LNCAP (cell line): Measurements from ENCODE around the gene MAP4K5.

Experiments
- TF ChIP-seq, protein P1 (sequence below): fragments of 450-650 bp; IDR thresholded peaks from 2 replicates; pipeline ENCODE4 v1.5.1; 2017; ENCODE audit warnings: mild to moderate bottlenecking

Gene MAP4K5

GRCh38 chr14:50425105-50425504 lies 107.3 kb downstream of the MAP4K5 start:
- TF ChIP-seq, protein P1, sequence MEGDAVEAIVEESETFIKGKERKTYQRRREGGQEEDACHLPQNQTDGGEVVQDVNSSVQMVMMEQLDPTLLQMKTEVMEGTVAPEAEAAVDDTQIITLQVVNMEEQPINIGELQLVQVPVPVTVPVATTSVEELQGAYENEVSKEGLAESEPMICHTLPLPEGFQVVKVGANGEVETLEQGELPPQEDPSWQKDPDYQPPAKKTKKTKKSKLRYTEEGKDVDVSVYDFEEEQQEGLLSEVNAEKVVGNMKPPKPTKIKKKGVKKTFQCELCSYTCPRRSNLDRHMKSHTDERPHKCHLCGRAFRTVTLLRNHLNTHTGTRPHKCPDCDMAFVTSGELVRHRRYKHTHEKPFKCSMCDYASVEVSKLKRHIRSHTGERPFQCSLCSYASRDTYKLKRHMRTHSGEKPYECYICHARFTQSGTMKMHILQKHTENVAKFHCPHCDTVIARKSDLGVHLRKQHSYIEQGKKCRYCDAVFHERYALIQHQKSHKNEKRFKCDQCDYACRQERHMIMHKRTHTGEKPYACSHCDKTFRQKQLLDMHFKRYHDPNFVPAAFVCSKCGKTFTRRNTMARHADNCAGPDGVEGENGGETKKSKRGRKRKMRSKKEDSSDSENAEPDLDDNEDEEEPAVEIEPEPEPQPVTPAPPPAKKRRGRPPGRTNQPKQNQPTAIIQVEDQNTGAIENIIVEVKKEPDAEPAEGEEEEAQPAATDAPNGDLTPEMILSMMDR, result no peak

DNA sequence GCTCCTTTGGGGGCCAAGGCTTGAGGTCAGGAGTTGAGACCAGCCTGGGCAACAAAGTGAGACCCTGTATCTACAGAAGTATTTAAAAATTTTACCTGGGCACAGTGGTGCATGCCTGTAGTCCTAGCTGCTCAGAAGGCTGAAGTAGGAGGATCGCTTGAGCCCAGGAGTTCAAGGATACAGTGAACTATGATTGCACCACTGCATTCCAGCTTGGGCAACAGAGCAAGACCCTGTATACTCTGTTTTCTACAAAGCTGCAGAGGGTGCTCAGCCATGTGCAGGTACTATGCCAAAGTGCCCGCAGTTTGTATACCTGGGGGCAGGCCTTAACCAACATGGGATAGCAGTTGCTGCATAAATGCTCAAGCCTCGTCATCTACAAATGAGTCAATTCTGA lies 108.8 kb downstream of the MAP4K5 start:
- TF ChIP-seq, protein P1, result no peak

DNA sequence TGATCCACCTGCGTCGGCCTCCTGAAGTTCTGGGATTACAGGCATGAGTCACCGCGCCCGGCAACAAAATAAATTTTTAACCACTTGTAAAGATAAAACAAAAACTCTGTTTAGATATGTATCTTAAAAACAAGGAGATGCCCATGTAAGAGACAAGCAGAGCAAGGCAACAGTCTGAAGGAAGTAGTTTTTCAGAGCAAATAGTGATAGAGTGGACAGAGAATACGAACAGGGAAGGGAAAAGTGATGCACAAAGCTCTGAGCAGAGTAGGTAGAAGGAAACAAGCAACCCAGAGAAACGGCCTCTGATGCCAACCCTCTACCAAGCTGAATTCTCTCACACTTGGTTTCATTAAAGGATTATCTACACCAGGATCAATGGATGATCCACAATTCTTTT lies 110.9 kb downstream of the MAP4K5 start:
- TF ChIP-seq, protein P1, result no peak

GRCh38 chr14:50417853-50418252 lies 114.5 kb downstream of the MAP4K5 start:
- TF ChIP-seq, protein P1, result no peak

GRCh38 chr14:50410921-50411320 lies 121.4 kb downstream of the MAP4K5 start:
- TF ChIP-seq, protein P1, result no peak

DNA sequence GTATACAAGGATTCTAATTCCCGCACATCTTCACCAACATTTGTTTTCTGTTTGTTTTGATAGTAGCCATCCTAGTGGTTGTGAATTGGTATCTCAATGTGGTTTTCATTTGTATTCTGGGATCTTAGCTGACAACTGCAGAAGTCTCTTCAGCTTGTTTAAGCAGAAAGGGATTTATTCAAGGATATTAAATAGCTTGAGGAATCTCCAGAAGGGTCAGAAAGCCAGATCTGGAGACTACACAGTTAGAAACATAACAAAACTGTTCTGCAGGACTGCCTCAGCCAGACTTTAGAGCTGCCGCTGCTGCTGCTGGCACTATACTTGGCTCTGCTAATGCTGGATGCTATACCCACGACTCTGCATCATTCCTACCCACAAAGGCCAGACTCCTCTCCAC lies 122.3 kb downstream of the MAP4K5 start:
- TF ChIP-seq, protein P1, result no peak

DNA sequence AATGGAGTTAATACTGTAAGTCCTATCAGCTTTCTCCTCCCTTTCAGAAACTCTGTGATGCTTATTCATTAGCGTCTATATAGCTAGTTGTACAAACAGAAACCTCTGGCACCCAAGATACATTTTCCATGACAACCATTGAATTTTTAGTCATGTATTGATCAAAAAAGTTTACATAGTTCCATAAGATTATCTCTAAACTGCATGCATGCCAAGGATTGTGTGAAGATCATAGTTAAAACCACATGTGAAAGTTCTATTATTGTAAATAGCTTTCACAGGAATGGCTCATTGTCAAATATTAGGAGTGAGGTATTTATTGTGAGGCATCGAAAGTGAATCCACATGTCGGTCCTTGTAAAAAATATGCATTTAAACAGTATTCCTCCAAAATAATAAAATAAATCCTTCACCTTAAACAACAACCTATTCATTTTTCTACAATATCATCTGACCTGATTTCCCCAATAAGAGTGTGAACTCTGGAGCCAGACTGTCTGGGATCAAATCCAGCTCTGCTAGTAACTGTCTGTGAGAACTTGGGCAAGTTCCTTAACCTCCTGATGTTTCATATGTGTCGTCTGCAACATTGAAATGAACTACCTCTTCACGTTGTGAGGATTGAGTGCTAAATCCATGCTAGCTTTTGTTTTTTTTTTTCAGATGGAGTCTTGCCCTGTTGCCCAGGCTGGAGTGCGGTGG lies 125.1 kb downstream of the MAP4K5 start:
- TF ChIP-seq, protein P1, result no peak

DNA sequence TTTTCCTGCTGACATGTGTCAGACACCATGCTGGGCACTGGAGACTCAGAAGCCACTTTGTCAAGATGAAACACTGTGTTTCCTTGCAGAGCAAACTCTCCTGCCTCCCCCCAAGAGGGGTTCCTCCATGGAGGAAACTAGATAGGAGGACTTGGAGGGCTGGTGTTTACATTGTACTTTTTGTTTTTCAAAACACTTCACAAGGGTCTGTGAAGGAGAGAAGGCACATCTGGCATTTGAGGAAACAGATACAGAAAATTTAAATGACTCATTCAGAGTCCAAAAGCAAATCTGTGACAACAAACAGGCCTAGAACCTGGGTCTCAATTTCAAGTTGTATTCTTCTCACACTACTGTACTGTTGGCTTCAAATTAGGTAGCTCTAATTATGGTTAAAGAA lies 128.9 kb downstream of the MAP4K5 start:
- TF ChIP-seq, protein P1, result no peak
